K562 (cell line): ENCODE data around the gene SEZ6L. TPM values are rescaled to one million over a fixed set of nuclear protein-coding genes. Genes with fewer than 3 reads are reported as not detected.

Experiments
- ATAC-seq: fragments of 200-7000 bp; cut with Tn5 transposase; 3 replicates; pipeline ENCODE4 v1.9.1; 2020; ENCODE audit warnings: moderate library complexity
- BruUV-seq: library from RNA; stranded (reverse); fragments of 400-500 nt; replicated peaks from 2 replicates; lab custom pipeline; 2021; lab: Mats Ljungman, UMichigan
- CTCF ChIA-PET: fragments of 300-600 bp; formaldehyde crosslinking; extraction: SDS; loops from one replicate; lab custom pipeline; 2021; ENCODE audit warnings: low intra/inter-chr PET ratio; lab: Yijun Ruan, JAX
- POLR2A ChIA-PET: fragments of 300-600, 350-650 bp; sonication (Branson Sonifier 250); formaldehyde crosslinking; extraction: SDS; loops from one replicate; lab custom pipeline; 2021; ENCODE audit warnings: antibody characterized with exemption, inconsistent platforms; lab: Yijun Ruan, JAX
- DNase-seq, 4 experiments: peaks; one replicate each; pipeline versions ENCODE4 v3.0.0 to v3.0.0-alpha.2; 2011 to 2018; ENCODE audit warnings: low spot score in 3 of 4, mixed read lengths in 3 of 4; ENCODE audit errors: extremely low read depth in 1 of 4
- FAIRE-seq: peaks from 2 replicates; lab custom pipeline; 2011; peaks lifted over from hg19 to GRCh38; lab: Jason Lieb, UNC
- H2AFZ ChIP-seq: 2 replicates; pipeline ENCODE4 v1.6.0; 2011; ENCODE audit warnings: low read depth, low read length, control low read depth, inconsistent platforms
- H3K27ac ChIP-seq: fragments of 200-600 bp; 3 replicates; pipeline ENCODE4 v1.8.0; 2011; ENCODE audit warnings: low read depth, mild to moderate bottlenecking, control low read depth, inconsistent platforms, low read length, moderate library complexity, mixed read lengths; ENCODE audit errors: extremely low read depth
- H3K27me3 ChIP-seq, 2 experiments: fragments of 300-600 bp in 1 of 2; 2 replicates in 1 of 2; 3 replicates in 1 of 2; pipeline versions ENCODE4 v1.6.0 to v1.8.0; 2011; ENCODE audit warnings: inconsistent platforms in 2 of 2, low read length in 2 of 2, mild to moderate bottlenecking in 1 of 2, mixed read lengths in 1 of 2, moderate library complexity in 1 of 2; ENCODE audit not compliant: control insufficient read depth in 2 of 2, insufficient read depth in 2 of 2
- H3K36me3 ChIP-seq: fragments of 300-600 bp; 3 replicates; pipeline ENCODE4 v1.8.0; 2011; ENCODE audit warnings: mild to moderate bottlenecking, low read length, inconsistent platforms; ENCODE audit not compliant: control insufficient read depth, insufficient read depth
- H3K4me1 ChIP-seq, 2 experiments: fragments of 200-600 bp in 1 of 2; replicated peaks in 1 of 2; 2 replicates in 1 of 2; 3 replicates in 1 of 2; pipeline versions ENCODE4 v1.5.1 to v1.8.0; 2011; ENCODE audit warnings: inconsistent platforms in 2 of 2, low read length in 2 of 2, mild to moderate bottlenecking in 1 of 2, mixed read lengths in 1 of 2, moderate library complexity in 1 of 2; ENCODE audit not compliant: control insufficient read depth in 2 of 2, insufficient read depth in 2 of 2
- H3K4me2 ChIP-seq: 2 replicates; pipeline ENCODE4 v1.6.1; 2011; ENCODE audit warnings: low read length, control low read depth, inconsistent platforms, mixed read lengths; ENCODE audit not compliant: insufficient read depth
- H3K4me3 ChIP-seq: fragments of 200-600 bp; sonication (generic), shearing (Covaris generic); 2 replicates; pipeline ENCODE4 v1.5.1; 2016; ENCODE audit warnings: control low read depth, inconsistent platforms
- H3K79me2 ChIP-seq: fragments of 200-600 bp; 3 replicates; pipeline ENCODE4 v1.8.0; 2011; ENCODE audit warnings: low read length, inconsistent platforms; ENCODE audit not compliant: control insufficient read depth, insufficient read depth
- H3K9ac ChIP-seq, 2 experiments: 2 replicates each; pipeline versions ENCODE4 v1.6.0 to v1.6.1; 2011; ENCODE audit warnings: low read depth in 2 of 2, low read length in 2 of 2, control low read depth in 1 of 2, inconsistent platforms in 1 of 2, mild to moderate bottlenecking in 1 of 2, mixed read lengths in 1 of 2; ENCODE audit not compliant: insufficient read depth in 1 of 2
- H3K9me1 ChIP-seq: one replicate; pipeline ENCODE4 v1.6.0; 2011; ENCODE audit warnings: inconsistent platforms, mild to moderate bottlenecking, low read length, moderate library complexity; ENCODE audit not compliant: control insufficient read depth, insufficient read depth
- H3K9me3 ChIP-seq: replicated peaks from 2 replicates; pipeline ENCODE4 v1.5.1; 2011; ENCODE audit warnings: low read depth, low read length, inconsistent platforms; ENCODE audit not compliant: control insufficient read depth, insufficient read depth
- H4K20me1 ChIP-seq: replicated peaks from 2 replicates; pipeline ENCODE4 v1.6.1; 2011; ENCODE audit warnings: low read length, inconsistent platforms, mixed read lengths; ENCODE audit not compliant: control insufficient read depth, insufficient read depth
- BRF1 ChIP-seq: IDR thresholded peaks from 3 replicates; pipeline ENCODE4 v1.6.1; 2011; ENCODE audit warnings: borderline replicate concordance, mild to moderate bottlenecking; ENCODE audit not compliant: insufficient read length; ENCODE audit errors: extremely low read depth
- CBFB ChIP-seq: sonication (generic); formaldehyde crosslinking; IDR thresholded peaks from 2 replicates; pipeline ENCODE4 v1.4.0; 2020; ENCODE audit warnings: mild to moderate bottlenecking, missing genetic modification reagents
- CLOCK ChIP-seq: fragments of 250-450 bp; sonication (Bioruptor Pico); IDR thresholded peaks from 2 replicates; pipeline ENCODE4 v1.4.0; 2020; ENCODE audit warnings: mild to moderate bottlenecking, moderate library complexity, borderline replicate concordance
- CREB1 ChIP-seq, 2 experiments: sonication (generic) in 1 of 2; formaldehyde crosslinking in 1 of 2; IDR thresholded peaks; 2 replicates each; pipeline versions ENCODE4 v1.6.1 to v1.8.0; 2012 to 2022; ENCODE audit warnings: inconsistent platforms in 1 of 2, mild to moderate bottlenecking in 1 of 2, missing genetic modification reagents in 1 of 2, moderate library complexity in 1 of 2
- E2F1 ChIP-seq: sonication (generic); formaldehyde crosslinking; IDR thresholded peaks from 2 replicates; pipeline ENCODE4 v1.8.1; 2023; ENCODE audit warnings: mild to moderate bottlenecking, missing genetic modification reagents, moderate library complexity
- HEY1 ChIP-seq: fragments of 250-450 bp; sonication (Bioruptor Pico); IDR thresholded peaks from 2 replicates; pipeline ENCODE4 v1.5.0; 2020; ENCODE audit warnings: mild to moderate bottlenecking, moderate library complexity, borderline replicate concordance
- HNRNPUL1 ChIP-seq: fragments of 200-400 bp; formaldehyde crosslinking; IDR thresholded peaks from 2 replicates; pipeline ENCODE4 v1.6.1; 2017; ENCODE audit warnings: low read length
- ID3 ChIP-seq, 2 experiments: fragments of 250-450 bp in 1 of 2; fragments of 450-650 bp in 1 of 2; sonication (Bioruptor Pico) in 1 of 2; IDR thresholded peaks; 2 replicates each; pipeline versions ENCODE4 v1.6.1 to v1.8.0; 2016 to 2021; ENCODE audit warnings: mild to moderate bottlenecking in 2 of 2, moderate library complexity in 2 of 2, missing compliant biosample characterization in 1 of 2, missing genetic modification characterization in 1 of 2
- JUNB ChIP-seq: fragments of 450-650 bp; formaldehyde crosslinking; conservative IDR thresholded peaks from 2 replicates; pipeline ENCODE4 v1.4.0; 2020; ENCODE audit warnings: mild to moderate bottlenecking
- KAT8 ChIP-seq: fragments of 450-650 bp; IDR thresholded peaks from 2 replicates; pipeline ENCODE4 v1.6.1; 2016; ENCODE audit warnings: low read depth, mild to moderate bottlenecking
- MAZ ChIP-seq, 2 experiments: fragments of 450-650 bp in 1 of 2; sonication (generic) in 1 of 2; formaldehyde crosslinking; IDR thresholded peaks in 1 of 2; conservative IDR thresholded peaks in 1 of 2; 2 replicates each; pipeline versions ENCODE4 v1.4.0 to v1.5.0; 2020; ENCODE audit warnings: mild to moderate bottlenecking in 1 of 2, missing genetic modification reagents in 1 of 2
- PTBP1 ChIP-seq: fragments of 200-400 bp; formaldehyde crosslinking; IDR thresholded peaks from 2 replicates; pipeline ENCODE4 v1.6.1; 2017; ENCODE audit warnings: low read depth, low read length
- RB1 ChIP-seq: fragments of 450-650 bp; IDR thresholded peaks from 2 replicates; pipeline ENCODE4 v1.6.1; 2017; ENCODE audit warnings: low read depth, mild to moderate bottlenecking
- RNF2 ChIP-seq: sonication (generic); IDR thresholded peaks from 2 replicates; pipeline ENCODE4 v1.6.1; 2016
- ZBTB33 ChIP-seq: sonication (generic); formaldehyde crosslinking; IDR thresholded peaks from 2 replicates; pipeline ENCODE4 v1.8.1; 2023; ENCODE audit warnings: mild to moderate bottlenecking, missing genetic modification reagents
- ZNF717 ChIP-seq: fragments of 250-450 bp; sonication (Bioruptor Pico); IDR thresholded peaks from 2 replicates; pipeline ENCODE4 v1.5.0; 2021
- whole genome bisulfite sequencing: fragments of 100-300 bp; shearing (Covaris generic); methylation state at CpG from one replicate; pipeline ENCODE4 v1.1.6; 2016; ENCODE audit warnings: low coverage, mixed read lengths; ENCODE audit not compliant: insufficient coverage; ENCODE audit errors: missing lambda C conversion rate; 5-methylcytosine and 5-hydroxymethylcytosine counted together
- in situ Hi-C: fragments of 300-500 bp; cut with MboI; formaldehyde crosslinking; loops from 4 replicates; pipeline ENCODE4 v1.15.0; 2018; ENCODE audit warnings: inconsistent platforms, mixed read lengths
- intact Hi-C: fragments of 100-400 bp; cut with micrococcal nuclease; formaldehyde crosslinking; loops from 2 replicates; pipeline ENCODE4 v1.14.2; 2022
- polyA plus RNA-seq, 8 experiments: library from polyadenylated mRNA; depleted of rRNA in 4 of 8; stranded (reverse) in 5 of 8; unstranded in 3 of 8; fragments of >200 nt; fragmentation: Nextera tagmentation in 2 of 8; fragmentation: Illumina TruSeq in 1 of 8; extraction: Ambion mirVana in 2 of 8; extraction: Trizol in 1 of 8; gene quantifications; 2 replicates each; pipeline versions ENCODE4 v1.2.1 to v1.2.3, GENCODE V29; 2011 to 2014; ENCODE audit warnings: inconsistent platforms in 1 of 8, missing spikeins in 1 of 8
- total RNA-seq, 7 experiments: library from RNA; depleted of rRNA in 6 of 7; stranded (reverse); fragments of >200 nt in 6 of 7; fragmentation: Illumina TruSeq in 2 of 7; extraction: Trizol in 2 of 7; gene quantifications; 2 replicates each; pipeline versions ENCODE4 v1.2.1 to v1.2.3, GENCODE V29; 2011 to 2021; ENCODE audit warnings: low replicate concordance in 1 of 7

Gene SEZ6L
- total and polyA plus RNA-seq, 9 of the 15 experiments (the other 6 are each of a cell fraction or from before 2014, with no cell fraction given), result not detected

GRCh38 chr22:26285632-26286031 is 116.4 kb downstream of the SEZ6L start:
- H3K9ac ChIP-seq, result no peak overlapping the region
- H3K36me3 ChIP-seq, result no peaks in the 10 kb centered on the region
- ATAC-seq (no peak), FAIRE-seq (no peak), DNase-seq (no peak)
- H3K4me2 ChIP-seq, result no peak overlapping the region
- no peak overlapping the region for H3K4me3 ChIP-seq
- POLR2A ChIA-PET, result interaction anchor here (0.7 kb wide), 1 partner anchor 42 kb away, joined by 3 read pairs; no protein-coding TSS in a partner anchor
- WGBS, result 0% methylated on average over 5 of the region's 5 CpGs
- in situ Hi-C loops, result no loop called here
- no peaks in the 10 kb centered on the region for H3K9me1 ChIP-seq
- H4K20me1 ChIP-seq, result no peaks in the 10 kb centered on the region
- H3K27ac ChIP-seq, result no peak overlapping the region
- no peak overlapping the region for H2AFZ ChIP-seq
- intact Hi-C loops, result no loop called here
- CTCF ChIA-PET, result no interaction called here
- no peaks in the 10 kb centered on the region for H3K79me2 ChIP-seq
- no TSS peak for BruUV-seq
- H3K4me1 ChIP-seq, result no peaks in the 10 kb centered on the region
- H3K9me3 ChIP-seq, result no peaks in the 10 kb centered on the region
- peaks cover 3 to 10% of the 10 kb centered on the region in 2 experiments; a peak in 3 of 5 replicates for H3K27me3 ChIP-seq
- TF ChIP-seq JUNB (CRISPR knock-in tag) (no peak), ID3 (CRISPR knock-in tag; IDR thresholded peaks at IDR 0.05) (no peak), ID3 (tag; IDR thresholded peaks at IDR 0.05) (no peak), PTBP1 (no peak), E2F1 (CRISPR knock-in tag) (no peak), CREB1 (IDR thresholded peaks at IDR 0.05) (no peak), CREB1 (CRISPR knock-in tag; IDR thresholded peaks at IDR 0.05) (no peak), MAZ (CRISPR knock-in tag; conservative IDR thresholded peaks at IDR 0.05 in 1 of 2, IDR thresholded peaks at IDR 0.05 in 1 of 2) (no peak), RB1 (no peak), HNRNPUL1 (no peak), CLOCK (no peak), BRF1 (no peak), ZNF717 (no peak), RNF2 (no peak), ZBTB33 (CRISPR knock-in tag) (no peak), HEY1 (no peak), CBFB (CRISPR knock-in tag) (no peak), KAT8 (no peak)
